ENCODE results near the gene JAK3.
"Not testable (repeated sequence)": the region's sequence is repeated elsewhere in the genome, so short reads cannot be mapped to it uniquely, and the experiment has no call there.

The JAK3 gene

GRCh38 chr19:17802137-17802858, 45.5 kb downstream of the JAK3 start:
- no peak for DNase-seq

GRCh38 chr19:17798599-17798998, 49.2 kb downstream of the JAK3 start:
- DNase-seq = not testable (repeated sequence)

GRCh38 chr19:17797424-17798201, 50.2 kb downstream of the JAK3 start:
- peak; percentile 56 for DNase-seq

GRCh38 chr19:17796838-17797423, 50.9 kb downstream of the JAK3 start:
- no peak for DNase-seq

- DNase-seq = no peak
Observed at GRCh38 chr19:17796013-17796837, 51.6 kb downstream of the JAK3 start.

GRCh38 chr19:17795495-17795856, 52.3 kb downstream of the JAK3 start:
- no peak for DNase-seq

- DNase-seq = no peak
Observed at GRCh38 chr19:17794731-17795494, 52.9 kb downstream of the JAK3 start, which contains the start of gene B3GNT3. Gene B3GNT3, plus strand, starts transcription at chr19:17795138. Its CDS starts 12,670 bp downstream, at chr19:17807808.

GRCh38 chr19:17794412-17794730, 53.4 kb downstream of the JAK3 start:
- no peak for DNase-seq

GRCh38 chr19:17790059-17790780, 57.6 kb downstream of the JAK3 start:
- no peak for DNase-seq

GRCh38 chr19:17788632-17789031, 59.1 kb downstream of the JAK3 start:
- DNase-seq = no peak

- no peak for DNase-seq
Observed at GRCh38 chr19:17787274-17787913, 60.4 kb downstream of the JAK3 start.

GRCh38 chr19:17784201-17785008, 63.4 kb downstream of the JAK3 start:
- DNase-seq = peak; percentile 56

- not testable (repeated sequence) for DNase-seq
Observed at GRCh38 chr19:17783721-17784120, 64.1 kb downstream of the JAK3 start.

GRCh38 chr19:17780781-17781180, 67.0 kb downstream of the JAK3 start:
- DNase-seq = no peak

- no peak for DNase-seq
Observed at GRCh38 chr19:17778968-17779929, 68.5 kb downstream of the JAK3 start.

GRCh38 chr19:17778251-17778967, 69.4 kb downstream of the JAK3 start:
- peak; percentile 12 for DNase-seq

GRCh38 chr19:17777840-17778239, 69.9 kb downstream of the JAK3 start:
- DNase-seq = not testable (repeated sequence)

All from stimulated activated naive CD4-positive, alpha-beta T cell treated with Interleukin-2 at 50 U/mL for 16 hours (primary cell).